SK-N-MC (cell line): ENCODE data around the gene PBOV1.

Source experiments
- DNase-seq: peaks from one replicate; pipeline ENCODE4 v3.0.0-alpha.2; 2011; ENCODE audit warnings: low read depth, low spot score
- H3K27ac ChIP-seq: fragments of 200-600 bp; sonication (generic); 2 replicates; pipeline ENCODE4 v1.5.1; 2016; ENCODE audit warnings: mixed run types
- H3K36me3 ChIP-seq: fragments of 200-600 bp; sonication (generic); 2 replicates; pipeline ENCODE4 v1.6.1; 2017; ENCODE audit warnings: antibody characterized with exemption, low read length, mixed read lengths; ENCODE audit not compliant: insufficient read depth
- H3K4me3 ChIP-seq: fragments of 200-600 bp; sonication (generic); 2 replicates; pipeline ENCODE4 v1.5.1; 2016
- H3K9ac ChIP-seq: fragments of 200-600 bp; sonication (generic); 2 replicates; pipeline ENCODE4 v1.8.0; 2017; ENCODE audit warnings: mixed run types, mixed read lengths; ENCODE audit not compliant: insufficient read length
- H3K9me3 ChIP-seq: fragments of 200-600 bp; sonication (generic); 2 replicates; pipeline ENCODE4 v1.6.1; 2017; ENCODE audit warnings: low read depth, mild to moderate bottlenecking, antibody characterized with exemption, low read length, moderate library complexity, mixed read lengths
- EZH2 ChIP-seq: fragments of 200-600 bp; sonication (generic); IDR thresholded peaks from one replicate; pipeline ENCODE4 v1.6.1; 2017; ENCODE audit warnings: antibody characterized with exemption
- FOXP2 ChIP-seq: optimal IDR thresholded peaks from 2 replicates; pipeline ENCODE3; 2011; ENCODE audit warnings: mild to moderate bottlenecking, moderate library complexity; ENCODE audit not compliant: insufficient read depth; ENCODE audit errors: extremely low read length, control extremely low read depth
- POLR2AphosphoS5 ChIP-seq: IDR thresholded peaks from 2 replicates; pipeline ENCODE4 v1.6.1; 2012; ENCODE audit warnings: mild to moderate bottlenecking, low read depth, low read length, borderline replicate concordance

PBOV1 gene

GRCh38 chr6:138188278-138188941, 29.9 kb downstream of the PBOV1 start:
- Histone ChIP-seq H3K9ac (no peak overlapping the region), H3K27ac (no peak overlapping the region)

GRCh38 chr6:138187156-138187555, 31.1 kb downstream of the PBOV1 start:
- H3K4me3 ChIP-seq = no peak overlapping the region
- TF ChIP-seq FOXP2 (no peak), POLR2AphosphoS5 (no peak), EZH2 (no peak)

More at GRCh38 chr6:138188278-138188941, 29.9 kb downstream of the PBOV1 start:
- Histone ChIP-seq H3K4me3 (no peak overlapping the region), H3K36me3 (no peaks in the 10 kb centered on the region), H3K9me3 (no peaks in the 10 kb centered on the region)
- TF ChIP-seq POLR2AphosphoS5 (no peak), EZH2 (no peak), FOXP2 (no peak)
- DNase-seq = no peak

GRCh38 chr6:138184230-138184629, 34.1 kb downstream of the PBOV1 start:
- Histone ChIP-seq H3K27ac (no peak overlapping the region), H3K4me3 (no peak overlapping the region), H3K9me3 (no peaks in the 10 kb centered on the region), H3K9ac (no peak overlapping the region), H3K36me3 (no peaks in the 10 kb centered on the region)
- no peak for DNase-seq
- TF ChIP-seq EZH2 = no peak
- TF ChIP-seq FOXP2 = no peak
- TF ChIP-seq POLR2AphosphoS5 = no peak

More at GRCh38 chr6:138187156-138187555, 31.1 kb downstream of the PBOV1 start:
- no peaks in the 10 kb centered on the region for H3K9me3 ChIP-seq
- H3K9ac ChIP-seq = no peak overlapping the region
- no peak for DNase-seq
- H3K27ac ChIP-seq = no peak overlapping the region
- no peaks in the 10 kb centered on the region for H3K36me3 ChIP-seq

- no peak overlapping the region for H3K27ac ChIP-seq
- H3K4me3 ChIP-seq = no peak overlapping the region
- no peaks in the 10 kb centered on the region for H3K9me3 ChIP-seq
- no peaks in the 10 kb centered on the region for H3K36me3 ChIP-seq
- no peak overlapping the region for H3K9ac ChIP-seq
- TF ChIP-seq POLR2AphosphoS5 = no peak
- TF ChIP-seq EZH2 = no peak
- TF ChIP-seq FOXP2 = no peak
- DNase-seq = no peak
Measured at GRCh38 chr6:138183790-138184134, 34.5 kb downstream of the PBOV1 start.

GRCh38 chr6:138182939-138183789, 35.1 kb downstream of the PBOV1 start:
- DNase-seq = no peak
- no peaks in the 10 kb centered on the region for H3K9me3 ChIP-seq
- H3K9ac ChIP-seq = no peak overlapping the region
- no peak overlapping the region for H3K4me3 ChIP-seq
- H3K27ac ChIP-seq = no peak overlapping the region
- no peak for TF ChIP-seq POLR2AphosphoS5
- no peak for TF ChIP-seq EZH2
- no peak for TF ChIP-seq FOXP2
- H3K36me3 ChIP-seq = no peaks in the 10 kb centered on the region

GRCh38 chr6:138176652-138177232, 41.5 kb downstream of the PBOV1 start:
- DNase-seq = no peak
- Histone ChIP-seq H3K4me3 (no peak overlapping the region), H3K9me3 (no peaks in the 10 kb centered on the region), H3K27ac (no peak overlapping the region), H3K9ac (no peak overlapping the region), H3K36me3 (no peaks in the 10 kb centered on the region)
- TF ChIP-seq EZH2 = no peak
- TF ChIP-seq FOXP2 = no peak
- TF ChIP-seq POLR2AphosphoS5 = no peak

GRCh38 chr6:138175596-138175995, 42.7 kb downstream of the PBOV1 start:
- Histone ChIP-seq H3K27ac (no peak overlapping the region), H3K9me3 (no peaks in the 10 kb centered on the region), H3K4me3 (no peak overlapping the region), H3K36me3 (no peaks in the 10 kb centered on the region), H3K9ac (no peak overlapping the region)
- no peak for TF ChIP-seq FOXP2
- TF ChIP-seq POLR2AphosphoS5 = no peak
- TF ChIP-seq EZH2 = no peak
- DNase-seq = no peak
